Measurements from ENCODE around the gene GMDS. TPM values are rescaled to one million over a fixed set of nuclear protein-coding genes. Genes with fewer than 3 reads are reported as not detected.
A peak's percentile ranks its signal among the peaks of the same experiment; 100 is the strongest.

GMDS gene
- total and polyA plus RNA-seq, 2 of the 13 experiments (the other 11 are each of a cell fraction or from before 2014, with no cell fraction given): 64.4 to 112 TPM

DNA sequence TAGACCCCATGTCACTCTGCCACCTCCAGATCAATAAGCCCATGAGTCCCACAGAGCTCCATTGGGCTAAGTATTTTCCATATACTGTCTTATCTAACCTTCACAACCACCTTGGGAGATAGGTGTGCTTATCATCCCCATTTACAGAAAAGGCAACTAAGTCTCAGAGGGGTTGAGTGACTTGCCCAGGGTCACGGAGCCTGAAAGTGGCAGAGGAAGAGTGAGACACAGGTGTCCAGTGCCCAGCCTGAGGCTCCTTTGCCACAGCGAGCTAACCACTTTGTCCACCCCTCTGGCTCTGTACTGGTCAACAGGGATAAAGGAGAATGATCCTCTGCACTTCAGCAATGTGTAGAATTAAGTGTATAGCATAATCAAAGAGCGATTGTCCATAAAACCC is 124.5 kb downstream of the GMDS start:
- no peak overlapping the region for H3K4me3 ChIP-seq (replicated peaks in 1 of 3; ENCODE audit: insufficient read depth in 1 of 3, low read depth in 2 of 3, low read length in 3 of 3)
- POLR2A ChIA-PET: no interaction called here
- no peak overlapping the region for H2AFZ ChIP-seq (ENCODE audit: low read length)
- peaks cover 11 to 63% of the 10 kb centered on the region in 2 experiments for H3K36me3 ChIP-seq (replicated peaks in 1 of 2; ENCODE audit: control insufficient read depth in 1 of 2, insufficient read depth in 2 of 2, low read length in 2 of 2)
- no peak overlapping the region for H3K27ac ChIP-seq (ENCODE audit: extremely low read length, insufficient read depth, low read length)
- H3K79me2 ChIP-seq (ENCODE audit: insufficient read depth, low read length): peaks cover 22% of the 10 kb centered on the region
- WGBS (ENCODE audit: low lambda C conversion rate): 97% methylated on average over 3 of the region's 3 CpGs
- TF ChIP-seq RBM22 (optimal IDR thresholded peaks at IDR 0.05; ENCODE audit: low read length): peak; percentile 72
- peak; percentile 62 for TF ChIP-seq ZNF768 (CRISPR knock-in tag; IDR thresholded peaks at IDR 0.05)
- TF ChIP-seq XRCC5 (optimal IDR thresholded peaks at IDR 0.05; ENCODE audit: low read length): no peak
- no peak overlapping the region for H3K9ac ChIP-seq (ENCODE audit: insufficient read depth, low read depth, low read length)
- no peaks in the 10 kb centered on the region for H3K27me3 ChIP-seq (ENCODE audit: control insufficient read depth in 1 of 2, insufficient read depth in 2 of 2, low read length in 2 of 2)
- CTCF ChIA-PET (ENCODE audit: low intra/inter-chr PET ratio, low total read pairs): no interaction called here
- ATAC-seq (no peak; the same call in 2 of the 3 replicates), FAIRE-seq (no peak), DNase-seq (ENCODE audit: low spot score) (no peak)
- H4K20me1 ChIP-seq (ENCODE audit: insufficient read depth, low read length): peaks cover 7% of the 10 kb centered on the region; the same call in 1 of the 2 replicates
- H3K9me3 ChIP-seq (ENCODE audit: low read length): no peaks in the 10 kb centered on the region
- H3K4me1 ChIP-seq (ENCODE audit: insufficient read depth, low read length): no peaks in the 10 kb centered on the region
- intact Hi-C loops (cut with micrococcal nuclease; ENCODE audit: unreplicated experiment) (no loop called here), in situ Hi-C loops (cut with HindIII; ENCODE audit: extremely low pct_ligation_motif_present, low pct_unique_long_range_greater_than_20kb) (no loop called here)
- no peak overlapping the region for H3K4me2 ChIP-seq (ENCODE audit: low read depth, low read length)
- no TSS peak for BruUV-seq (replicated peaks)

DNA sequence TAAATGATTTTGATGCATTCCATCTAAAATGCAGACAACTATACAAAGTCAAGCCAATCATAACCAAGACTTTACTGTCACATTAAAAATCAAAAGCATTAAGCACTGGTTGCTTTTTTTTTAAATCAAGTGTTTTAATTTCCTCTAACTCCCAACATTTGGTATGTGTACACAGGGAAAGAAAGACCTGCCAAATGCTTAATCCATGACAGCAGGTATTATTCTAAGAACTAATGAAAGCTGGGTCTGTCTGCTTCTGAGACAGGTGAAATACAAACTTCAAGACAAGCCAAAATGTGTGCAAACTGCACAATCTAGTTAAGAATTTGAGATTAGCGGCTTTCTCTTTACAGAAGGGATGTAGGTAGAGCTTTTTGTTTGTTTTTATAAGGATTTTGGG is 126.1 kb downstream of the GMDS start:
- Histone ChIP-seq H3K4me1 (ENCODE audit: insufficient read depth, low read length) (no peaks in the 10 kb centered on the region), H3K4me2 (ENCODE audit: low read depth, low read length) (no peak overlapping the region), H3K27ac (ENCODE audit: extremely low read length, insufficient read depth, low read length) (no peak overlapping the region), H3K79me2 (ENCODE audit: insufficient read depth, low read length) (peaks cover 10% of the 10 kb centered on the region), H4K20me1 (ENCODE audit: insufficient read depth, low read length) (peaks cover 3% of the 10 kb centered on the region; the same call in 1 of the 2 replicates), H3K9me3 (ENCODE audit: low read length) (no peaks in the 10 kb centered on the region), H3K27me3 (ENCODE audit: control insufficient read depth in 1 of 2, insufficient read depth in 2 of 2, low read length in 2 of 2) (no peaks in the 10 kb centered on the region), H3K9ac (ENCODE audit: insufficient read depth, low read depth, low read length) (no peak overlapping the region), H3K36me3 (replicated peaks in 1 of 2; ENCODE audit: control insufficient read depth in 1 of 2, insufficient read depth in 2 of 2, low read length in 2 of 2) (peaks cover 8 to 71% of the 10 kb centered on the region in 2 experiments), H2AFZ (ENCODE audit: low read length) (no peak overlapping the region), H3K4me3 (replicated peaks in 1 of 3; ENCODE audit: insufficient read depth in 1 of 3, low read depth in 2 of 3, low read length in 3 of 3) (no peak overlapping the region)
- ChIA-PET CTCF (ENCODE audit: low intra/inter-chr PET ratio, low total read pairs) (no interaction called here), POLR2A (no interaction called here)
- intact Hi-C loops (cut with micrococcal nuclease; ENCODE audit: unreplicated experiment) (no loop called here), in situ Hi-C loops (cut with HindIII; ENCODE audit: extremely low pct_ligation_motif_present, low pct_unique_long_range_greater_than_20kb) (no loop called here)
- BruUV-seq (replicated peaks): no TSS peak
- ATAC-seq (no peak), FAIRE-seq (no peak), DNase-seq (ENCODE audit: low spot score) (no peak)
- WGBS (ENCODE audit: low lambda C conversion rate): 92% methylated on average over 1 of the region's 1 CpG
- TF ChIP-seq ZNF816 (CRISPR knock-in tag; IDR thresholded peaks at IDR 0.05; ENCODE audit: borderline replicate concordance) (no peak), THAP11 (CRISPR knock-in tag; IDR thresholded peaks at IDR 0.05) (no peak), ZNF263 (CRISPR knock-in tag; IDR thresholded peaks at IDR 0.05) (no peak), BCL6 (CRISPR knock-in tag; IDR thresholded peaks at IDR 0.05) (no peak), RFX3 (CRISPR knock-in tag; IDR thresholded peaks at IDR 0.05) (no peak), TSC22D2 (CRISPR knock-in tag; IDR thresholded peaks at IDR 0.05; ENCODE audit: borderline replicate concordance) (no peak)
